PFSK-1 (cell line): ENCODE results near the gene ICA1.

Experiments used
- FOXP2 ChIP-seq: optimal IDR thresholded peaks from 2 replicates; pipeline ENCODE3; 2011; ENCODE audit warnings: borderline replicate concordance, control low read depth, inconsistent platforms; ENCODE audit not compliant: insufficient read depth; ENCODE audit errors: extremely low read length, extremely low read depth
- POLR2AphosphoS5 ChIP-seq: IDR thresholded peaks from 2 replicates; pipeline ENCODE4 v1.6.1; 2012; ENCODE audit warnings: low read depth, mild to moderate bottlenecking, control low read depth, low read length, moderate library complexity
- SIN3A ChIP-seq: IDR thresholded peaks from 2 replicates; pipeline ENCODE4 v1.6.1; 2012; ENCODE audit warnings: mild to moderate bottlenecking, low read length, moderate library complexity, borderline replicate concordance; ENCODE audit not compliant: insufficient read depth
- TAF1 ChIP-seq: IDR thresholded peaks from 2 replicates; pipeline ENCODE4 v1.6.1; 2012; ENCODE audit warnings: low read length, control low read depth, borderline replicate concordance; ENCODE audit not compliant: insufficient read depth
- TF ChIP-seq, protein P1 (sequence below), 2 experiments: IDR thresholded peaks; 2 replicates each; pipeline versions ENCODE4 v1.6.1 to v1.8.0; 2011 to 2012; ENCODE audit warnings: low read depth in 2 of 2, low read length in 2 of 2, control low read depth in 1 of 2, inconsistent platforms in 1 of 2, mild to moderate bottlenecking in 1 of 2, moderate library complexity in 1 of 2; ENCODE audit not compliant: insufficient read depth in 1 of 2

The ICA1 gene

DNA sequence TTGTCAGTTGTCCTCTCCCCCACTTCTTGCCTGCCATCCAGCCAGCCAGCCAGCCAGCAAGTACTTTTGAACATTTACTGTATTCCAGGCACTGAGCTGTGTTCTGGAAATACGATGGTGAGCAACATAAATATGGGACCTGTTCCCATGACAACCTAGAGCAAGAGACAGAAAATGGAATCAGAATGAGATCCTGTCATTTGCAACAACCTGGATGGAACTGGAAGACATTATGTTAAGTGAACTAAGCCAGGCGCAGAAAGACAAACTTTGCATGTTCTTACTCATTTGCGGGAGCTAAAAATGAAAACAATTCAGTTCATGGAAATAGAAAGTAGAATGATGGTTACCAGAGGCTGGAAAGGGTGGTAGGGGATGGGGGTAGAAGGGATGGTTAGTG lies 140.7 kb downstream of the ICA1 start:
- TF ChIP-seq POLR2AphosphoS5, result no peak
- no peak for TF ChIP-seq SIN3A
- no peak for TF ChIP-seq FOXP2
- no peak for TF ChIP-seq TAF1
- TF ChIP-seq, protein P1, sequence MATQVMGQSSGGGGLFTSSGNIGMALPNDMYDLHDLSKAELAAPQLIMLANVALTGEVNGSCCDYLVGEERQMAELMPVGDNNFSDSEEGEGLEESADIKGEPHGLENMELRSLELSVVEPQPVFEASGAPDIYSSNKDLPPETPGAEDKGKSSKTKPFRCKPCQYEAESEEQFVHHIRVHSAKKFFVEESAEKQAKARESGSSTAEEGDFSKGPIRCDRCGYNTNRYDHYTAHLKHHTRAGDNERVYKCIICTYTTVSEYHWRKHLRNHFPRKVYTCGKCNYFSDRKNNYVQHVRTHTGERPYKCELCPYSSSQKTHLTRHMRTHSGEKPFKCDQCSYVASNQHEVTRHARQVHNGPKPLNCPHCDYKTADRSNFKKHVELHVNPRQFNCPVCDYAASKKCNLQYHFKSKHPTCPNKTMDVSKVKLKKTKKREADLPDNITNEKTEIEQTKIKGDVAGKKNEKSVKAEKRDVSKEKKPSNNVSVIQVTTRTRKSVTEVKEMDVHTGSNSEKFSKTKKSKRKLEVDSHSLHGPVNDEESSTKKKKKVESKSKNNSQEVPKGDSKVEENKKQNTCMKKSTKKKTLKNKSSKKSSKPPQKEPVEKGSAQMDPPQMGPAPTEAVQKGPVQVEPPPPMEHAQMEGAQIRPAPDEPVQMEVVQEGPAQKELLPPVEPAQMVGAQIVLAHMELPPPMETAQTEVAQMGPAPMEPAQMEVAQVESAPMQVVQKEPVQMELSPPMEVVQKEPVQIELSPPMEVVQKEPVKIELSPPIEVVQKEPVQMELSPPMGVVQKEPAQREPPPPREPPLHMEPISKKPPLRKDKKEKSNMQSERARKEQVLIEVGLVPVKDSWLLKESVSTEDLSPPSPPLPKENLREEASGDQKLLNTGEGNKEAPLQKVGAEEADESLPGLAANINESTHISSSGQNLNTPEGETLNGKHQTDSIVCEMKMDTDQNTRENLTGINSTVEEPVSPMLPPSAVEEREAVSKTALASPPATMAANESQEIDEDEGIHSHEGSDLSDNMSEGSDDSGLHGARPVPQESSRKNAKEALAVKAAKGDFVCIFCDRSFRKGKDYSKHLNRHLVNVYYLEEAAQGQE (IDR thresholded peaks at IDR 0.05; ENCODE audit: insufficient read depth in 1 of 2, low read depth in 2 of 2, low read length in 2 of 2), result no peak

DNA sequence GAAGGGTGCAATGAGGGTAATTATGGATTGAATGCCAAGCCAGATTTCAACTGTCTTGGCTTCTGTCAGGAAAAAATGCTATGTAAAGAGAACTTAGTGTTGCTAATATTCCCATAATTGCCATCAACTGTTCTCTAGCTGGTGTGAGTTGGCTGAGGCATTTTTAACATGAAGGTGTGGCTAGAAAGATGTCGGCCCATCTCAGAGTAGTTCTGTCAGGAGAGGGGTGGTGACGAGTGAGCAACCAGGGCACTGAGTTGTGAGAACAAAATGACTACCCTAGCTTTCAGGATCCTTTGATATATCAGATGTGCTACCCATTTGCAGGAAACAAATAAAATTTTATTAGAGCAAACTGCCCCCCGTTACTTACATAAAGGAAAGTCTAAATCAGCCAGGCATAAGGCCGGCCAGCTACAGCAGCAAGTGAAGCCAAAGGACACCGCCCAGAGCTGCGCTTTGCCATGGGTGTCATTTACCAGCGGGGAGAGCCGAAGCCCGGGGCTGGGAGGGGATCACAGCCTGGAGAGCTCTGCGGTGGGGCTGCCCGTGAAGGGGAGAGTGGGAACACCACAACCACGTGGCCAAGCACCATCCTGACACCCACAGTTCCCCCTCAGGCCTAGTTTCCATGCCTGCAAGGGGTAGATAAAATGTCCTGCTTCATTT lies 141.4 kb downstream of the ICA1 start:
- TF ChIP-seq, protein P1 (IDR thresholded peaks at IDR 0.05; ENCODE audit: insufficient read depth in 1 of 2, low read depth in 2 of 2, low read length in 2 of 2), result no peak
- no peak for TF ChIP-seq FOXP2
- TF ChIP-seq TAF1, result no peak
- TF ChIP-seq POLR2AphosphoS5, result no peak
- TF ChIP-seq SIN3A, result no peak

DNA sequence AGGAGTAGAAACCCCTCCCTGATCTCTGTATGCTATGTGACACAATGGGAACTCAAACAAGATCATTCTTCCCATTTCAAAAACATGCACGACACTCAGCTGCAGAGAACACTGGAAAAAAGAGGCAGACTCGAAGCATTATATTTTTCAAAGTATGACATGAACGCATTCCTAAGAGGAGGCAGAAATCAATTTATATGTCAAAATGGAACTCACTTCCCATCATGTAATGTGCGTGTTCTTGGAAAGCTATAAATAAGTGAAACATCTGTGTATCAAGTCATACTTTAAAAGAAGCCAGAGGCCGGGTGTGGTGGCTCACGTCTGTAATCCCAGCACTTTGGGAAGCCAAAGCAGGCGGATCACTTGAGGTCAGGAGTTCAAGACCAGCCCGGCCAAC lies 142.7 kb downstream of the ICA1 start:
- TF ChIP-seq SIN3A, result no peak
- no peak for TF ChIP-seq FOXP2
- no peak for TF ChIP-seq POLR2AphosphoS5
- TF ChIP-seq, protein P1 (IDR thresholded peaks at IDR 0.05; ENCODE audit: insufficient read depth in 1 of 2, low read depth in 2 of 2, low read length in 2 of 2), result no peak
- TF ChIP-seq TAF1, result no peak

DNA sequence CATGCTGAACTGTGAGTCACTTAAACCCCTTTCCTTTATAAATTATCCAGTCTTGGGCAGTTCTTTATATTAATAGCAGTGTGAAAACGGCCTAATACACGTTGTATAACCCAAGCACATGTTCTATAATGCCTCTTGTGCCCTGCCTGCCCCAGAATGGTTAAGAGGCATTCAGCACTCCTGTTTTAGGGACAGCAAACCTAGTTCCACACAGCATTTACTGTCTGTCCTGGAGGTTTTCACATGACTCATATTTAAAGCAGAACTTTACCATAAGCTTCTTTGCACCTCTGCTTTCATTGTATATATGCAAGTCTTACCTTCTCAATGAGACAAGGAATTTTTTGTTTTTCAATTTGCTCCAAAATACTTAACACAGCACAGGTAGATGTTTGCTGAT lies 144.8 kb downstream of the ICA1 start:
- no peak for TF ChIP-seq SIN3A
- TF ChIP-seq POLR2AphosphoS5, result no peak
- TF ChIP-seq FOXP2, result no peak
- TF ChIP-seq, protein P1 (IDR thresholded peaks at IDR 0.05; ENCODE audit: insufficient read depth in 1 of 2, low read depth in 2 of 2, low read length in 2 of 2), result peak; percentile 31 to 83; a peak in 2 of 4 replicates
- no peak for TF ChIP-seq TAF1
